B cell (primary cell): Measurements from ENCODE around the gene RAI1. TPM values are rescaled to one million over a fixed set of nuclear protein-coding genes. Genes with fewer than 3 reads are reported as not detected.

Source experiments
- ATAC-seq: fragments of 200-7000 bp; cut with Tn5 transposase; one replicate; pipeline ENCODE4 v1.10.0; 2021; ENCODE audit warnings: low read depth, mild to moderate bottlenecking, moderate number of reproducible peaks, moderate library complexity
- CTCF ChIA-PET: fragments of 350-600 bp; sonication (Branson Sonifier 250); formaldehyde crosslinking; loops from one replicate; lab custom pipeline; 2021; ENCODE audit warnings: antibody characterized with exemption, inconsistent platforms; lab: Charles Lee
- POLR2A ChIA-PET: fragments of 350-600 bp; sonication (Branson Sonifier 250); formaldehyde crosslinking; loops from one replicate; lab custom pipeline; 2021; ENCODE audit warnings: antibody characterized with exemption; lab: Charles Lee
- DNase-seq: peaks from one replicate; pipeline ENCODE4 v3.0.0; 2013
- H2AFZ ChIP-seq: 2 replicates; pipeline ENCODE4 v1.6.1; 2012; ENCODE audit warnings: mild to moderate bottlenecking, low read depth, low read length; ENCODE audit not compliant: insufficient read depth, poor library complexity, severe bottlenecking
- H3K27ac ChIP-seq, 2 donors: 1 replicate in 1 of 2; 2 replicates in 1 of 2; pipeline ENCODE4 v1.5.1; 2012 to 2013; ENCODE audit warnings: low read length in 2 of 2, mild to moderate bottlenecking in 2 of 2, moderate library complexity in 1 of 2
- H3K27me3 ChIP-seq, 4 experiments: fragments of 200-600 bp in 1 of 4; sonication (generic) in 1 of 4; replicated peaks in 1 of 4; 1 replicate in 2 of 4; 2 replicates in 2 of 4; pipeline versions ENCODE4 v1.6.1 to v1.7.0; 2013 to 2016; ENCODE audit warnings: low read length in 3 of 4, mild to moderate bottlenecking in 2 of 4, mixed read lengths in 1 of 4, moderate library complexity in 1 of 4; ENCODE audit not compliant: insufficient read depth in 4 of 4, control insufficient read depth in 3 of 4; ENCODE audit errors: control extremely low read depth in 1 of 4
- H3K36me3 ChIP-seq, 2 experiments: replicated peaks in 1 of 2; 1 replicate in 1 of 2; 2 replicates in 1 of 2; pipeline versions ENCODE4 v1.6.1 to v1.7.1; 2013; ENCODE audit warnings: low read length in 1 of 2; ENCODE audit not compliant: insufficient read depth in 2 of 2, control insufficient read depth in 1 of 2; ENCODE audit errors: control extremely low read depth in 1 of 2, extremely low read depth in 1 of 2
- H3K4me1 ChIP-seq, 2 donors: fragments of 200-600 bp in 1 of 2; sonication (generic) in 1 of 2; 1 replicate in 1 of 2; 2 replicates in 1 of 2; pipeline versions ENCODE4 v1.5.1 to v1.6.1; 2013 to 2017; ENCODE audit warnings: low read length in 2 of 2; ENCODE audit not compliant: control insufficient read depth in 2 of 2, insufficient read depth in 2 of 2
- H3K4me2 ChIP-seq: replicated peaks from 2 replicates; pipeline ENCODE3; 2012; ENCODE audit warnings: mild to moderate bottlenecking, low read depth, low read length; ENCODE audit not compliant: poor library complexity, severe bottlenecking
- H3K4me3 ChIP-seq, 5 experiments: fragments of 200-600 bp in 1 of 5; sonication (generic) in 1 of 5; 1 replicate in 3 of 5; 2 replicates in 2 of 5; pipeline versions ENCODE4 v1.5.1 to v1.7.0; 2011 to 2016; ENCODE audit warnings: low read length in 4 of 5, mild to moderate bottlenecking in 4 of 5, low read depth in 2 of 5, control low read depth in 1 of 5, moderate library complexity in 1 of 5; ENCODE audit not compliant: insufficient read depth in 1 of 5; ENCODE audit errors: control extremely low read depth in 1 of 5, extremely low read depth in 1 of 5
- H3K79me2 ChIP-seq: fragments of 200-600 bp; sonication (generic); one replicate; pipeline ENCODE4 v1.6.0; 2016; ENCODE audit warnings: low read length; ENCODE audit not compliant: control insufficient read depth, insufficient read depth
- H3K9ac ChIP-seq: fragments of 200-600 bp; sonication (generic); 2 replicates; pipeline ENCODE4 v1.6.1; 2017; ENCODE audit warnings: mild to moderate bottlenecking, low read length, moderate library complexity
- H3K9me3 ChIP-seq, 3 donors: one replicate each; pipeline versions ENCODE4 v1.6.1 to v1.7.1; 2013; ENCODE audit warnings: low read length in 2 of 3; ENCODE audit not compliant: control insufficient read depth in 2 of 3, insufficient read depth in 1 of 3; ENCODE audit errors: control extremely low read depth in 1 of 3
- H4K20me1 ChIP-seq: 2 replicates; pipeline ENCODE4 v1.6.0; 2012; ENCODE audit warnings: mild to moderate bottlenecking, low read length; ENCODE audit not compliant: insufficient read depth, control insufficient read depth, poor library complexity, severe bottlenecking
- H3K27ac Mint-ChIP-seq: one replicate; pipeline ENCODE4 v1.8.0; 2021; ENCODE audit warnings: mixed read lengths
- H3K27me3 Mint-ChIP-seq: one replicate; pipeline ENCODE4 v1.8.0; 2021; ENCODE audit warnings: mixed read lengths
- H3K4me1 Mint-ChIP-seq: one replicate; pipeline ENCODE4 v1.8.0; 2021; ENCODE audit warnings: mixed read lengths
- H3K4me3 Mint-ChIP-seq: one replicate; pipeline ENCODE4 v1.8.0; 2021; ENCODE audit warnings: mixed read lengths
- H3K9me3 Mint-ChIP-seq: one replicate; pipeline ENCODE4 v1.8.0; 2022; ENCODE audit warnings: mixed read lengths; ENCODE audit not compliant: insufficient read depth
- CTCF ChIP-seq: fragments of 200-600 bp; IDR thresholded peaks from one replicate; pipeline ENCODE4 v1.8.0; 2022; ENCODE audit warnings: antibody characterized with exemption, mild to moderate bottlenecking
- EZH2 ChIP-seq: IDR thresholded peaks from 2 replicates; pipeline ENCODE4 v1.6.1; 2012; ENCODE audit warnings: borderline replicate concordance, low read depth, mild to moderate bottlenecking, moderate library complexity, low read length; ENCODE audit not compliant: insufficient read depth, poor library complexity, severe bottlenecking
- WGBS: methylation state at CpG from one replicate; pipeline ENCODE4 v1.1.5; 2013; ENCODE audit warnings: missing lambda C conversion rate; ENCODE audit not compliant: insufficient coverage; 5-methylcytosine and 5-hydroxymethylcytosine counted together
- intact Hi-C: fragments of 100-400 bp; cut with micrococcal nuclease; formaldehyde crosslinking; loops from one replicate; pipeline ENCODE4 v1.10.0; 2022
- polyA plus RNA-seq: library from polyadenylated mRNA; depleted of rRNA; stranded (reverse); fragments of >200 nt; gene quantifications from 2 replicates; pipeline ENCODE4 v1.2.3, GENCODE V29; 2012
- total RNA-seq, 2 donors: library from RNA; stranded (reverse); fragments of 120-200 nt in 1 of 2; gene quantifications; 1 replicate in 1 of 2; 2 replicates in 1 of 2; pipeline versions ENCODE4 v1.2.3 to v1.2.4, GENCODE V29; 2013 to 2022

RAI1 gene
- total and polyA plus RNA-seq, 2 donors (not counting 1 experiment from before 2014, with no cell fraction given): 4.7 to 34.0 TPM

- no peaks in the 10 kb centered on the region for H3K9me3 Mint-ChIP-seq
- H3K27ac ChIP-seq: no peak overlapping the region
- peaks cover 28% of the 10 kb centered on the region for H3K79me2 ChIP-seq
- peak overlapping the region; percentile 46 for H3K27ac Mint-ChIP-seq
- CTCF ChIA-PET: interaction anchor here (0.6 to 6.5 kb wide), 13 partner anchors 12 to 353 kb away, joined by 3 to 90 read pairs (median 4); no protein-coding TSS in a partner anchor
- peak overlapping the region; percentile 60 for H2AFZ ChIP-seq
- peak overlapping the region; percentile 87 for H3K9ac ChIP-seq
- ATAC-seq: no peak
- peaks cover 31% of the 10 kb centered on the region for H3K4me1 Mint-ChIP-seq
- H3K4me2 ChIP-seq: peak overlapping the region; percentile 98
- peak overlapping the region; percentile 51 for H3K4me3 Mint-ChIP-seq
- intact Hi-C loops: loop anchor here (1.0 kb wide), 3 partner anchors 180 to 353 kb away; no protein-coding TSS in a partner anchor
- H3K27me3 ChIP-seq: peaks cover 0 to 3% (median 0%) of the 10 kb centered on the region in 4 experiments
- 52% methylated on average over 11 of the region's 12 CpGs for WGBS
- H3K4me1 ChIP-seq: peaks cover 7 to 22% of the 10 kb centered on the region in 2 donors
- peaks cover 6% of the 10 kb centered on the region for H4K20me1 ChIP-seq
- H3K4me3 ChIP-seq: peak overlapping the region in 1 of 5 experiments; percentile 8
- H3K27me3 Mint-ChIP-seq: peaks cover 5% of the 10 kb centered on the region
- no peak for TF ChIP-seq EZH2
- TF ChIP-seq CTCF: no peak
- H3K9me3 ChIP-seq: no peaks in the 10 kb centered on the region
- DNase-seq: no peak
- no peaks in the 10 kb centered on the region for H3K36me3 ChIP-seq
- POLR2A ChIA-PET: no interaction called here
Measured at GRCh38 chr17:17680477-17681186, 626 bp upstream of the RAI1 start.
